Right lobe of liver (tissue), 4 donors: ENCODE results near the gene FOXN4.

Experiments used
- POLR2A ChIP-seq: fragments of 450-650 bp; IDR thresholded peaks from one replicate; pipeline ENCODE4 v1.6.1; 2017; ENCODE audit warnings: antibody characterized with exemption, mild to moderate bottlenecking
- TF ChIP-seq, protein P1 (sequence below), 4 donors: fragments of 200-600 bp in 3 of 4; fragments of 450-650 bp in 1 of 4; IDR thresholded peaks; one replicate each; pipeline versions ENCODE4 v1.5.1 to v1.8.0; 2016 to 2022; ENCODE audit warnings: antibody characterized with exemption in 4 of 4, mild to moderate bottlenecking in 2 of 4
- donor health status: DM: no; HTN: no; CAD: no.
- donor health status: DM: no; HTN: no; CAD: no.
- donor health status: DM: no; HTN: yes; CAD: no.

DNA sequence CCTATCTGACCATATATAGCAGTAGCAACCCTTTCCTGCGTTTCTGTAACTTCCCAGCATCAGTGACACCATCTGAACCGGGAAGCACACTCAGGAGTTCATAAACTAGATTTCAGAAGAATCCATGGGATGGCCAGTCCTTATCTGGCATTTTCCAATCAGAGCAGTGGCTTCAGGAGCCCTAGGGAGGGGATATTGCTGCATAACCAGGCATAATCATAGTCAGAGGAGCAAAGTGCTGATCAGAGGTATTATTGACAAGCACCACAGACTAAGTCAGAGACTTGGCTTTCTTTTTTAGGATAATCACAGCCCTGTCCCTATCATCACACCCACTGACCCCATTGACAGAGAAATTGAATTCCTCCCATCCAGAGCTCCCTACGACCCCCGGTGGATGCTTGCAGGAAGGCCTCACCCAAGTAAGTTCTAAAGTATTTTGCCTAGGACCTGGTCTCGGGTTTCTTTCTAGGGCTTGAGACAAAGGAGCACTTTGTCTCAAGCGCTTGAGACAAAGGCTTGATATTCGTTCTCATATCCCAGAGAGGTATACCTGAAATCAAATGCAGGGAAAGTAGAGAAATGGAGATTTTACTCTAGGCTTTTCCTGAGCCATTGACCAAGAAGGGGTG is 55.1 kb downstream of the FOXN4 start:
- TF ChIP-seq, protein P1, sequence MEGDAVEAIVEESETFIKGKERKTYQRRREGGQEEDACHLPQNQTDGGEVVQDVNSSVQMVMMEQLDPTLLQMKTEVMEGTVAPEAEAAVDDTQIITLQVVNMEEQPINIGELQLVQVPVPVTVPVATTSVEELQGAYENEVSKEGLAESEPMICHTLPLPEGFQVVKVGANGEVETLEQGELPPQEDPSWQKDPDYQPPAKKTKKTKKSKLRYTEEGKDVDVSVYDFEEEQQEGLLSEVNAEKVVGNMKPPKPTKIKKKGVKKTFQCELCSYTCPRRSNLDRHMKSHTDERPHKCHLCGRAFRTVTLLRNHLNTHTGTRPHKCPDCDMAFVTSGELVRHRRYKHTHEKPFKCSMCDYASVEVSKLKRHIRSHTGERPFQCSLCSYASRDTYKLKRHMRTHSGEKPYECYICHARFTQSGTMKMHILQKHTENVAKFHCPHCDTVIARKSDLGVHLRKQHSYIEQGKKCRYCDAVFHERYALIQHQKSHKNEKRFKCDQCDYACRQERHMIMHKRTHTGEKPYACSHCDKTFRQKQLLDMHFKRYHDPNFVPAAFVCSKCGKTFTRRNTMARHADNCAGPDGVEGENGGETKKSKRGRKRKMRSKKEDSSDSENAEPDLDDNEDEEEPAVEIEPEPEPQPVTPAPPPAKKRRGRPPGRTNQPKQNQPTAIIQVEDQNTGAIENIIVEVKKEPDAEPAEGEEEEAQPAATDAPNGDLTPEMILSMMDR (IDR thresholded peaks at IDR 0.05): no peak
- TF ChIP-seq POLR2A: no peak
